SK-N-SH (cell line): Measurements from ENCODE around the gene CD6. TPM values are rescaled to one million over a fixed set of nuclear protein-coding genes. Genes with fewer than 3 reads are reported as not detected.

Experiments
- CTCF ChIA-PET: fragments of 300-600, 350-600 bp; formaldehyde crosslinking; extraction: SDS; loops from one replicate; lab custom pipeline; 2021; lab: Yijun Ruan, JAX
- POLR2A ChIA-PET: fragments of 350-600 bp; sonication (Branson Sonifier 250); formaldehyde crosslinking; extraction: SDS; loops from one replicate; lab custom pipeline; 2020; ENCODE audit warnings: antibody characterized with exemption, inconsistent platforms; lab: Yijun Ruan, JAX
- DNase-seq: peaks from one replicate; pipeline ENCODE4 v3.0.0; 2012
- H2AFZ ChIP-seq: fragments of 200-600 bp; sonication (generic); 2 replicates; pipeline ENCODE4 v1.8.1; 2016; ENCODE audit warnings: antibody characterized with exemption, mild to moderate bottlenecking, low read depth
- H3F3A ChIP-seq: fragments of 200-600 bp; sonication (generic); replicated peaks from 2 replicates; pipeline ENCODE3; 2016; ENCODE audit warnings: antibody characterized with exemption, mild to moderate bottlenecking; ENCODE audit not compliant: insufficient read depth
- H3K27ac ChIP-seq, 2 experiments: fragments of 200-500 bp in 1 of 2; fragments of 200-600 bp in 1 of 2; sonication (Bioruptor generic) in 1 of 2; sonication (generic), shearing (Covaris generic) in 1 of 2; 2 replicates each; pipeline versions ENCODE4 v1.5.1 to v1.6.1; 2014 to 2016; ENCODE audit warnings: low read depth in 2 of 2, inconsistent platforms in 1 of 2, low read length in 1 of 2, mild to moderate bottlenecking in 1 of 2, mixed read lengths in 1 of 2
- H3K27me3 ChIP-seq: fragments of 200-600 bp; sonication (generic), shearing (Covaris generic); 2 replicates; pipeline ENCODE4 v1.6.1; 2016; ENCODE audit warnings: mixed run types; ENCODE audit not compliant: insufficient read depth
- H3K36me3 ChIP-seq, 2 experiments: fragments of 200-500 bp in 1 of 2; fragments of 200-600 bp in 1 of 2; sonication (Bioruptor generic) in 1 of 2; sonication (generic) in 1 of 2; replicated peaks in 1 of 2; 2 replicates each; pipeline versions ENCODE3 to v1.5.1; 2014 to 2016; ENCODE audit warnings: low read length in 1 of 2, mild to moderate bottlenecking in 1 of 2; ENCODE audit not compliant: insufficient read depth in 2 of 2, control insufficient read depth in 1 of 2
- H3K4me1 ChIP-seq, 2 experiments: fragments of 200-500 bp in 1 of 2; fragments of 200-600 bp in 1 of 2; sonication (Bioruptor generic) in 1 of 2; sonication (generic), shearing (Covaris generic) in 1 of 2; 2 replicates each; pipeline versions ENCODE4 v1.5.1 to v1.6.1; 2014 to 2016; ENCODE audit warnings: low read depth in 1 of 2, low read length in 1 of 2, mixed run types in 1 of 2; ENCODE audit not compliant: insufficient read depth in 2 of 2, control insufficient read depth in 1 of 2
- H3K4me2 ChIP-seq: fragments of 200-600 bp; sonication (generic), shearing (Covaris generic); 2 replicates; pipeline ENCODE4 v1.6.1; 2017; ENCODE audit warnings: mixed run types
- H3K4me3 ChIP-seq, 2 experiments: fragments of 200-500 bp in 1 of 2; fragments of 200-600 bp in 1 of 2; sonication (Bioruptor generic) in 1 of 2; sonication (generic), shearing (Covaris generic) in 1 of 2; 2 replicates each; pipeline versions ENCODE4 v1.5.1 to v1.8.1; 2014 to 2016; ENCODE audit warnings: low read depth in 2 of 2, inconsistent platforms in 1 of 2, low read length in 1 of 2, mild to moderate bottlenecking in 1 of 2, mixed read lengths in 1 of 2, moderate library complexity in 1 of 2
- H3K79me2 ChIP-seq: fragments of 200-600 bp; sonication (generic); 2 replicates; pipeline ENCODE4 v1.8.1; 2017; ENCODE audit warnings: mild to moderate bottlenecking; ENCODE audit not compliant: insufficient read depth
- H3K9ac ChIP-seq: fragments of 200-600 bp; sonication (generic); 2 replicates; pipeline ENCODE4 v1.6.1; 2017; ENCODE audit warnings: mixed run types
- H3K9me2 ChIP-seq: fragments of 200-600 bp; sonication (generic); 2 replicates; pipeline ENCODE4 v1.6.1; 2017; ENCODE audit warnings: mixed run types
- H3K9me3 ChIP-seq: fragments of 200-600 bp; sonication (generic); 2 replicates; pipeline ENCODE4 v1.6.1; 2017; ENCODE audit warnings: mixed run types, mild to moderate bottlenecking, moderate library complexity
- H4K20me1 ChIP-seq: fragments of 200-600 bp; sonication (generic); 2 replicates; pipeline ENCODE4 v1.6.1; 2017; ENCODE audit warnings: mild to moderate bottlenecking, mixed run types; ENCODE audit not compliant: insufficient read depth
- EP300 ChIP-seq, 2 experiments: IDR thresholded peaks; 2 replicates each; pipeline versions ENCODE4 v1.4.0 to v1.6.1; 2012; ENCODE audit warnings: borderline replicate concordance in 1 of 2, low read depth in 1 of 2, low read length in 1 of 2
- EZH2phosphoT487 ChIP-seq: fragments of 200-600 bp; sonication (generic); IDR thresholded peaks from 2 replicates; pipeline ENCODE4 v1.6.1; 2017; ENCODE audit warnings: low read depth, mixed run types, mild to moderate bottlenecking, antibody characterized with exemption, moderate library complexity, borderline replicate concordance
- FOXJ3 ChIP-seq: sonication (generic); formaldehyde crosslinking; IDR thresholded peaks from 2 replicates; pipeline ENCODE4 v1.5.1; 2020; ENCODE audit warnings: mild to moderate bottlenecking, missing genetic modification reagents
- FOXM1 ChIP-seq: IDR thresholded peaks from 2 replicates; pipeline ENCODE4 v1.4.0; 2012; ENCODE audit warnings: low read depth, mild to moderate bottlenecking
- GABPA ChIP-seq: IDR thresholded peaks from 2 replicates; pipeline ENCODE4 v1.4.0; 2012; ENCODE audit warnings: low read depth, mild to moderate bottlenecking
- IRF3 ChIP-seq: fragments of 150-350 bp; IDR thresholded peaks from 2 replicates; pipeline ENCODE4 v1.6.1; 2016; ENCODE audit warnings: mild to moderate bottlenecking, low read depth, low read length
- JUND ChIP-seq: IDR thresholded peaks from 2 replicates; pipeline ENCODE4 v1.4.0; 2012
- PBX3 ChIP-seq: IDR thresholded peaks from 2 replicates; pipeline ENCODE4; 2012
- POLR2AphosphoS5 ChIP-seq: IDR thresholded peaks from 2 replicates; pipeline ENCODE4 v1.6.1; 2012; ENCODE audit warnings: low read depth, low read length
- RAD21 ChIP-seq: IDR thresholded peaks from 2 replicates; pipeline ENCODE4 v1.6.1; 2012; ENCODE audit warnings: mild to moderate bottlenecking, low read length
- REST ChIP-seq: IDR thresholded peaks from 2 replicates; pipeline ENCODE4 v1.6.1; 2012; ENCODE audit warnings: mild to moderate bottlenecking, low read depth, low read length, moderate library complexity
- SMC3 ChIP-seq: IDR thresholded peaks from 2 replicates; pipeline ENCODE4 v1.6.1; 2012; ENCODE audit warnings: low read depth, low read length, improper control_type of control experiment
- TCF12 ChIP-seq: IDR thresholded peaks from 2 replicates; pipeline ENCODE4 v1.4.0; 2012
- TEAD4 ChIP-seq: IDR thresholded peaks from 2 replicates; pipeline ENCODE4 v1.4.0; 2012; ENCODE audit warnings: mild to moderate bottlenecking, borderline replicate concordance; ENCODE audit not compliant: insufficient read depth
- USF1 ChIP-seq: IDR thresholded peaks from 2 replicates; pipeline ENCODE4 v1.4.0; 2012; ENCODE audit warnings: low read depth, borderline replicate concordance
- YY1 ChIP-seq: IDR thresholded peaks from 2 replicates; pipeline ENCODE4 v1.4.0; 2012; ENCODE audit warnings: low read depth, mild to moderate bottlenecking
- WGBS: methylation state at CpG from one replicate; pipeline ENCODE4 v1.1.6; 2017; ENCODE audit warnings: low lambda C conversion rate; 5-methylcytosine and 5-hydroxymethylcytosine counted together
- polyA plus RNA-seq, 3 experiments: library from polyadenylated mRNA; depleted of rRNA; stranded (reverse); fragments of >200 nt; gene quantifications; 2 replicates each; pipeline ENCODE4 v1.2.3, GENCODE V29; 2012

Gene CD6
- polyA plus RNA-seq, 1 of the 3 experiments (the other 2 are of a cell fraction), result not detected

- no peak for TF ChIP-seq RAD21
- TF ChIP-seq POLR2AphosphoS5, result no peak
- TF ChIP-seq EZH2phosphoT487, result no peak
- no peak for TF ChIP-seq USF1
- TF ChIP-seq SMC3, result no peak
- no peak for TF ChIP-seq YY1
- TF ChIP-seq TCF12, result no peak
- no peak for TF ChIP-seq EP300 (IDR thresholded peaks at IDR 0.05; ENCODE audit: borderline replicate concordance in 1 of 2, low read depth in 1 of 2, low read length in 1 of 2)
- no peak for TF ChIP-seq IRF3
- no peak for TF ChIP-seq GABPA
- TF ChIP-seq FOXJ3 (CRISPR knock-in tag), result no peak
- TF ChIP-seq FOXM1, result no peak
- no peak for TF ChIP-seq PBX3
- no peak for TF ChIP-seq JUND
- TF ChIP-seq TEAD4, result no peak
- TF ChIP-seq REST, result no peak
- ChIA-PET CTCF (interaction anchor here (2.9 kb wide), 1 partner anchor 9 kb away, joined by 9 read pairs; no protein-coding TSS in a partner anchor), POLR2A (no interaction called here)
- Histone ChIP-seq H3K4me1 (peaks cover 0 to 1% of the 10 kb centered on the region in 2 experiments; a peak in 1 of 4 replicates), H3K9ac (no peak overlapping the region), H3K9me3 (no peaks in the 10 kb centered on the region), H2AFZ (no peak overlapping the region), H3K27ac (no peak overlapping the region), H3K36me3 (no peaks in the 10 kb centered on the region), H3F3A (no peaks in the 10 kb centered on the region), H3K79me2 (no peaks in the 10 kb centered on the region), H3K4me2 (no peak overlapping the region), H4K20me1 (no peaks in the 10 kb centered on the region), H3K27me3 (peaks cover 5% of the 10 kb centered on the region), H3K9me2 (no peaks in the 10 kb centered on the region), H3K4me3 (no peak overlapping the region)
- DNase-seq, result no peak
- 60% methylated on average over 4 of the region's 4 CpGs for WGBS
Observed at GRCh38 chr11:60991457-60991856, 20.0 kb downstream of the CD6 start.
